KMS-11 (cell line): ENCODE data around the gene SLC48A1.
A peak's percentile ranks its signal among the peaks of the same experiment; 100 is the strongest.

Experiments used
- H2AFZ ChIP-seq: fragments of 200-600 bp; sonication (generic); 2 replicates; pipeline ENCODE4 v1.6.1; 2016; ENCODE audit warnings: antibody characterized with exemption, mixed run types, low read depth
- H3K27ac ChIP-seq: fragments of 200-600 bp; sonication (generic); 2 replicates; pipeline ENCODE4 v1.6.1; 2016; ENCODE audit warnings: mild to moderate bottlenecking, mixed run types
- H3K27me3 ChIP-seq: fragments of 200-600 bp; sonication (generic); 2 replicates; pipeline ENCODE4 v1.6.1; 2017; ENCODE audit warnings: mild to moderate bottlenecking, low read depth, mixed run types, moderate library complexity; ENCODE audit not compliant: insufficient read depth
- H3K36me3 ChIP-seq: fragments of 200-600 bp; sonication (generic); 2 replicates; pipeline ENCODE4 v1.6.1; 2017; ENCODE audit warnings: mild to moderate bottlenecking, mixed run types; ENCODE audit not compliant: insufficient read depth
- H3K4me1 ChIP-seq: fragments of 200-600 bp; sonication (generic); 2 replicates; pipeline ENCODE4 v1.6.1; 2016; ENCODE audit warnings: mild to moderate bottlenecking, low read depth, mixed run types; ENCODE audit not compliant: poor library complexity, severe bottlenecking
- H3K4me2 ChIP-seq: fragments of 200-600 bp; sonication (generic); 2 replicates; pipeline ENCODE4 v1.7.0; 2016; ENCODE audit warnings: mild to moderate bottlenecking, mixed run types
- H3K4me3 ChIP-seq: fragments of 200-600 bp; sonication (generic); IDR thresholded peaks from 2 replicates; pipeline ENCODE4 v1.6.1; 2017; ENCODE audit warnings: low read depth, low read length, mixed read lengths; ENCODE audit not compliant: insufficient read depth
- H3K79me2 ChIP-seq: fragments of 200-600 bp; sonication (generic); 2 replicates; pipeline ENCODE4 v1.6.1; 2016; ENCODE audit warnings: low read depth, mixed run types; ENCODE audit not compliant: insufficient read depth
- H3K9ac ChIP-seq: fragments of 200-600 bp; sonication (generic); 2 replicates; pipeline ENCODE4 v1.6.1; 2016; ENCODE audit warnings: mild to moderate bottlenecking, mixed run types
- H4K20me1 ChIP-seq: fragments of 200-600 bp; sonication (generic); 2 replicates; pipeline ENCODE4 v1.6.1; 2016; ENCODE audit warnings: mild to moderate bottlenecking, mixed run types; ENCODE audit not compliant: insufficient read depth
- CTCF ChIP-seq: fragments of 200-600 bp; sonication (generic); conservative IDR thresholded peaks from 2 replicates; pipeline ENCODE4 v1.6.1; 2017; ENCODE audit warnings: low read depth, mild to moderate bottlenecking, antibody characterized with exemption, low read length, moderate library complexity, mixed read lengths

Gene SLC48A1

GRCh38 chr12:47816403-47817271 is 43.6 kb downstream of the SLC48A1 start:
- Histone ChIP-seq H3K36me3 (no peaks in the 10 kb centered on the region; the same call in 1 of the 2 replicates), H3K4me2 (peak overlapping the region; percentile 99), H3K4me1 (peaks cover 74% of the 10 kb centered on the region), H3K79me2 (peaks cover 77% of the 10 kb centered on the region), H3K9ac (no peak overlapping the region), H3K27ac (peak overlapping the region; percentile 88), H3K4me3 (no peak overlapping the region), H3K27me3 (no peaks in the 10 kb centered on the region), H2AFZ (no peak overlapping the region), H4K20me1 (no peaks in the 10 kb centered on the region)
- TF ChIP-seq CTCF, result no peak

GRCh38 chr12:47817272-47818006 is 44.4 kb downstream of the SLC48A1 start:
- Histone ChIP-seq H3K9ac (no peak overlapping the region), H3K27me3 (no peaks in the 10 kb centered on the region), H3K4me1 (peaks cover 73% of the 10 kb centered on the region), H3K27ac (peak overlapping the region; percentile 60), H3K36me3 (no peaks in the 10 kb centered on the region; the same call in 1 of the 2 replicates), H3K4me3 (no peak overlapping the region), H3K4me2 (peak overlapping the region; percentile 99), H2AFZ (no peak overlapping the region), H4K20me1 (no peaks in the 10 kb centered on the region), H3K79me2 (peaks cover 69% of the 10 kb centered on the region)
- peak; percentile 33; the same call in 1 of the 2 replicates for TF ChIP-seq CTCF

GRCh38 chr12:47818007-47818376 is 45.0 kb downstream of the SLC48A1 start:
- H3K36me3 ChIP-seq, result no peaks in the 10 kb centered on the region; the same call in 1 of the 2 replicates
- H3K4me2 ChIP-seq, result peak overlapping the region; percentile 99
- H3K4me1 ChIP-seq, result peaks cover 76% of the 10 kb centered on the region
- H3K4me3 ChIP-seq, result no peak overlapping the region
- H3K9ac ChIP-seq, result no peak overlapping the region
- peak overlapping the region; percentile 60; the same call in 1 of the 2 replicates for H3K27ac ChIP-seq
- no peaks in the 10 kb centered on the region for H4K20me1 ChIP-seq
- no peak overlapping the region for H2AFZ ChIP-seq
- no peaks in the 10 kb centered on the region for H3K27me3 ChIP-seq
- H3K79me2 ChIP-seq, result peaks cover 65% of the 10 kb centered on the region
- TF ChIP-seq CTCF, result no peak

- peaks cover 65% of the 10 kb centered on the region for H3K79me2 ChIP-seq
- peaks cover 78% of the 10 kb centered on the region for H3K4me1 ChIP-seq
- TF ChIP-seq CTCF, result no peak
- peak overlapping the region; percentile 68; the same call in 1 of the 2 replicates for H3K9ac ChIP-seq
- H3K27ac ChIP-seq, result peak overlapping the region; percentile 60
- H4K20me1 ChIP-seq, result no peaks in the 10 kb centered on the region
- peak overlapping the region; percentile 99 for H3K4me2 ChIP-seq
- H3K4me3 ChIP-seq, result no peak overlapping the region
- no peak overlapping the region for H2AFZ ChIP-seq
- no peaks in the 10 kb centered on the region for H3K27me3 ChIP-seq
- H3K36me3 ChIP-seq, result no peaks in the 10 kb centered on the region; the same call in 1 of the 2 replicates
These were observed 45.6 kb downstream of the SLC48A1 start for GRCh38 chr12:47818467-47819137.
